ENCODE results near the gene FAM120A.
A peak's percentile ranks its signal among the peaks of the same experiment; 100 is the strongest.

The FAM120A gene

GRCh38 chr9:93450945-93451815 lies at the start of gene FAM120A:
Gene FAM120A, plus strand, starts transcription at chr9:93451685. Its CDS starts 231 bp downstream, at chr9:93451916.
- DNase-seq: peak; percentile 58
- no peaks in the 10 kb centered on the region for H3K9me3 Mint-ChIP-seq
- no peaks in the 10 kb centered on the region for H3K27me3 Mint-ChIP-seq
- H3K27ac Mint-ChIP-seq: peak within 1 kb of the TSS; percentile 96
- ATAC-seq (replicated peaks): peak; percentile 78 to 83
- H3K4me3 Mint-ChIP-seq: peak within 1 kb of the TSS; percentile 88 to 96
- peaks cover 13 to 36% of the 10 kb centered on the region in 2 donors for H3K4me1 Mint-ChIP-seq
- peaks cover 20 to 40% of the 10 kb centered on the region in 2 donors for H3K36me3 Mint-ChIP-seq

GRCh38 chr9:93406371-93406770 lies 45.1 kb upstream of the FAM120A start:
- Mint-ChIP-seq H3K27me3 (peaks cover 20 to 44% of the 10 kb centered on the region in 2 donors), H3K9me3 (no peaks in the 10 kb centered on the region), H3K4me3 (no peak overlapping the region), H3K27ac (no peak overlapping the region), H3K36me3 (no peaks in the 10 kb centered on the region), H3K4me1 (no peaks in the 10 kb centered on the region)
- ATAC-seq (replicated peaks) (no peak), DNase-seq (no peak)

- ATAC-seq (replicated peaks) (no peak), DNase-seq (no peak)
- peaks cover 0 to 8% of the 10 kb centered on the region in 2 donors for H3K9me3 Mint-ChIP-seq
- H3K27me3 Mint-ChIP-seq: peaks cover 36 to 45% of the 10 kb centered on the region in 2 donors
- H3K36me3 Mint-ChIP-seq: peaks cover 5 to 6% of the 10 kb centered on the region in 2 donors
- no peak overlapping the region for H3K4me3 Mint-ChIP-seq
- H3K27ac Mint-ChIP-seq: no peak overlapping the region
- H3K4me1 Mint-ChIP-seq: no peaks in the 10 kb centered on the region
Measured at GRCh38 chr9:93413530-93413929, 38.0 kb upstream of the FAM120A start.

GRCh38 chr9:93415176-93415690 lies 36.3 kb upstream of the FAM120A start:
- DNase-seq: no peak
- no peak overlapping the region for H3K27ac Mint-ChIP-seq
- peaks cover 11 to 12% of the 10 kb centered on the region in 2 donors for H3K36me3 Mint-ChIP-seq
- no peak overlapping the region for H3K4me3 Mint-ChIP-seq
- ATAC-seq (replicated peaks): no peak
- no peaks in the 10 kb centered on the region for H3K4me1 Mint-ChIP-seq
- H3K27me3 Mint-ChIP-seq: peaks cover 20 to 38% of the 10 kb centered on the region in 2 donors
- peaks cover 6 to 12% of the 10 kb centered on the region in 2 donors for H3K9me3 Mint-ChIP-seq

- DNase-seq: no peak
- no peaks in the 10 kb centered on the region for H3K4me1 Mint-ChIP-seq
- peaks cover 6 to 15% of the 10 kb centered on the region in 2 donors for H3K9me3 Mint-ChIP-seq
- no peak for ATAC-seq (replicated peaks)
- no peak overlapping the region for H3K27ac Mint-ChIP-seq
- H3K36me3 Mint-ChIP-seq: peaks cover 11 to 12% of the 10 kb centered on the region in 2 donors
- no peak overlapping the region for H3K4me3 Mint-ChIP-seq
- peaks cover 17 to 32% of the 10 kb centered on the region in 2 donors for H3K27me3 Mint-ChIP-seq
Measured at GRCh38 chr9:93416530-93417235, 34.8 kb upstream of the FAM120A start.

- no peak for DNase-seq
- peaks cover 6 to 15% of the 10 kb centered on the region in 2 donors for H3K9me3 Mint-ChIP-seq
- no peak overlapping the region for H3K4me3 Mint-ChIP-seq
- no peak for ATAC-seq (replicated peaks)
- no peak overlapping the region for H3K27ac Mint-ChIP-seq
- peaks cover 11 to 12% of the 10 kb centered on the region in 2 donors for H3K36me3 Mint-ChIP-seq
- H3K4me1 Mint-ChIP-seq: no peaks in the 10 kb centered on the region
- peaks cover 17 to 29% of the 10 kb centered on the region in 2 donors for H3K27me3 Mint-ChIP-seq
Measured at GRCh38 chr9:93417538-93417937, 33.9 kb upstream of the FAM120A start.

- H3K27me3 Mint-ChIP-seq: peaks cover 20 to 26% of the 10 kb centered on the region in 2 donors
- DNase-seq (no peak), ATAC-seq (replicated peaks) (no peak)
- no peak overlapping the region for H3K4me3 Mint-ChIP-seq
- peaks cover 6 to 12% of the 10 kb centered on the region in 2 donors for H3K9me3 Mint-ChIP-seq
- peaks cover 11 to 12% of the 10 kb centered on the region in 2 donors for H3K36me3 Mint-ChIP-seq
- no peaks in the 10 kb centered on the region for H3K4me1 Mint-ChIP-seq
- H3K27ac Mint-ChIP-seq: no peak overlapping the region
Measured at GRCh38 chr9:93419023-93419422, 32.5 kb upstream of the FAM120A start.

GRCh38 chr9:93422977-93423616 lies 28.4 kb upstream of the FAM120A start:
- Mint-ChIP-seq H3K27ac (no peak overlapping the region), H3K4me1 (no peaks in the 10 kb centered on the region), H3K9me3 (peaks cover 9 to 10% of the 10 kb centered on the region in 2 donors), H3K36me3 (peaks cover 5 to 7% of the 10 kb centered on the region in 2 donors), H3K27me3 (peaks cover 29 to 36% of the 10 kb centered on the region in 2 donors), H3K4me3 (no peak overlapping the region)
- ATAC-seq (replicated peaks) (no peak), DNase-seq (no peak)

- peaks cover 2 to 3% of the 10 kb centered on the region in 2 donors for H3K9me3 Mint-ChIP-seq
- H3K27ac Mint-ChIP-seq: no peak overlapping the region
- ATAC-seq (replicated peaks) (no peak), DNase-seq (no peak)
- no peaks in the 10 kb centered on the region for H3K36me3 Mint-ChIP-seq
- H3K4me3 Mint-ChIP-seq: no peak overlapping the region
- H3K27me3 Mint-ChIP-seq: peaks cover 28 to 33% of the 10 kb centered on the region in 2 donors
- peaks cover 0 to 4% of the 10 kb centered on the region in 2 donors for H3K4me1 Mint-ChIP-seq
Measured at GRCh38 chr9:93427655-93428379, 23.7 kb upstream of the FAM120A start.

GRCh38 chr9:93431539-93432105 lies 19.9 kb upstream of the FAM120A start:
- peaks cover 12 to 13% of the 10 kb centered on the region in 2 donors for H3K27me3 Mint-ChIP-seq
- DNase-seq (no peak), ATAC-seq (replicated peaks) (no peak)
- peaks cover 0 to 6% of the 10 kb centered on the region in 2 donors for H3K36me3 Mint-ChIP-seq
- H3K4me1 Mint-ChIP-seq: peaks cover 2 to 10% of the 10 kb centered on the region in 2 donors
- H3K4me3 Mint-ChIP-seq: no peak overlapping the region
- no peaks in the 10 kb centered on the region for H3K9me3 Mint-ChIP-seq
- H3K27ac Mint-ChIP-seq: no peak overlapping the region

- no peak overlapping the region for H3K4me3 Mint-ChIP-seq
- H3K9me3 Mint-ChIP-seq: no peaks in the 10 kb centered on the region
- ATAC-seq (replicated peaks) (peak; percentile 71 to 74), DNase-seq (no peak)
- peaks cover 4% of the 10 kb centered on the region in 2 donors for H3K27me3 Mint-ChIP-seq
- peaks cover 5 to 13% of the 10 kb centered on the region in 2 donors for H3K36me3 Mint-ChIP-seq
- no peak overlapping the region for H3K27ac Mint-ChIP-seq
- H3K4me1 Mint-ChIP-seq: peaks cover 2 to 10% of the 10 kb centered on the region in 2 donors
Measured at GRCh38 chr9:93432964-93433363, 18.5 kb upstream of the FAM120A start.

- DNase-seq (no peak), ATAC-seq (replicated peaks) (no peak)
- H3K4me1 Mint-ChIP-seq: peaks cover 2 to 10% of the 10 kb centered on the region in 2 donors
- H3K4me3 Mint-ChIP-seq: no peak overlapping the region
- H3K9me3 Mint-ChIP-seq: no peaks in the 10 kb centered on the region
- H3K27ac Mint-ChIP-seq: no peak overlapping the region
- peaks cover 5 to 15% of the 10 kb centered on the region in 2 donors for H3K36me3 Mint-ChIP-seq
- no peaks in the 10 kb centered on the region for H3K27me3 Mint-ChIP-seq
Measured at GRCh38 chr9:93434056-93434455, 17.4 kb upstream of the FAM120A start.

GRCh38 chr9:93435386-93435785 lies 16.1 kb upstream of the FAM120A start:
- no peak overlapping the region for H3K27ac Mint-ChIP-seq
- peaks cover 2 to 10% of the 10 kb centered on the region in 2 donors for H3K4me1 Mint-ChIP-seq
- DNase-seq (no peak), ATAC-seq (replicated peaks) (no peak)
- no peak overlapping the region for H3K4me3 Mint-ChIP-seq
- peaks cover 5 to 15% of the 10 kb centered on the region in 2 donors for H3K36me3 Mint-ChIP-seq
- H3K9me3 Mint-ChIP-seq: no peaks in the 10 kb centered on the region
- no peaks in the 10 kb centered on the region for H3K27me3 Mint-ChIP-seq
